HT-29 (cell line): ENCODE results near the gene ACOT8. TPM values are rescaled to one million over a fixed set of nuclear protein-coding genes. Genes with fewer than 3 reads are reported as not detected.
"Not testable (repeated sequence)": the region's sequence is repeated elsewhere in the genome, so short reads cannot be mapped to it uniquely, and the experiment has no call there.

Experiments
- DNase-seq: peaks from one replicate; pipeline ENCODE4 v3.0.0-alpha.2; 2015; ENCODE audit warnings: low spot score
- total RNA-seq: library from RNA; depleted of rRNA; stranded (reverse); fragments of >200 nt; shearing (Covaris generic); gene quantifications from 2 replicates; pipeline ENCODE4 v1.2.3, GENCODE V29; 2014; rRNA removed

ACOT8 gene
- 93.1 and 95.4 TPM in 2 replicates for total RNA-seq

DNA sequence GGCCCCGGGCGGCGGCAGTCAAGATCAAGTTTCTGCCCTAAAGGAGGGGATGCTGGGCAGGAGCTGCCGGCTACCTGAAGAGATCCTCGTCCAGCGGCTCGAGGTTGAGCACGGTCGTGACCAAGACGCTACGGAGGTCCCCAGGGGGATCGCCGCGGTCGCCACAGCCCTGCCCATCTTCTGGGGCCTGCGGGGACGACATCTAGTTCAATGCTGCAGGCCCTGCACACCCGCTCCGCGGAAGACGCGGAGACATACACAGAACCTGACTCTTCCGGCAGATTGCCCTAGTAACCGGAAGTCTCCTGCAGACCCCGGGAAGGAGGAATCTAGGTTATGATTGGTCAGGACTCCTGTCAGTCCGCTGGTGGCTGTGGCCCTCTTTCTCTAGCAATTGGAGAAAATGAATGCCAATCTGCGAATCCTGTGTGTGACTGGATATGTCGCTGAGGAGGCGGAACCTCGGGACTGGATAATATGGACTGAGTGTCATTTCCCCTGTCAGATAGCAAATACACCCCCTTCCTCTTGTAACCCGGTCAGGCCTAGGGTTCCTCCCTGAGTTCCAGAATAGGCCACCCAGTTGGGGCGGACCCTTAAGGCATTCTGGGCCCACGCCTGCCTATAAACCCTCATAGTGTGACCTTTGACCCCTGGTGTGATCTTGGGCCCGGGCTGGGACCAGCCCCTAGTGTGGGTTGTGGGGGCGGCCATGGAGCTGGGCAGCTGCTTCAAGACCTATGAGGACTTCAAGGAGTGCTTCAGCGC is at the start of gene ACOT8, which contains the start of gene ZSWIM3:
Gene ACOT8, minus strand, starts transcription at position 279 of the 768 bp plus-strand sequence. Its CDS starts 77 bp downstream, at position 202.
Gene ZSWIM3, plus strand, starts transcription at position 501 of the 768 bp plus-strand sequence. Its CDS starts 212 bp downstream, at position 713.
- peak; percentile 100 for DNase-seq

DNA sequence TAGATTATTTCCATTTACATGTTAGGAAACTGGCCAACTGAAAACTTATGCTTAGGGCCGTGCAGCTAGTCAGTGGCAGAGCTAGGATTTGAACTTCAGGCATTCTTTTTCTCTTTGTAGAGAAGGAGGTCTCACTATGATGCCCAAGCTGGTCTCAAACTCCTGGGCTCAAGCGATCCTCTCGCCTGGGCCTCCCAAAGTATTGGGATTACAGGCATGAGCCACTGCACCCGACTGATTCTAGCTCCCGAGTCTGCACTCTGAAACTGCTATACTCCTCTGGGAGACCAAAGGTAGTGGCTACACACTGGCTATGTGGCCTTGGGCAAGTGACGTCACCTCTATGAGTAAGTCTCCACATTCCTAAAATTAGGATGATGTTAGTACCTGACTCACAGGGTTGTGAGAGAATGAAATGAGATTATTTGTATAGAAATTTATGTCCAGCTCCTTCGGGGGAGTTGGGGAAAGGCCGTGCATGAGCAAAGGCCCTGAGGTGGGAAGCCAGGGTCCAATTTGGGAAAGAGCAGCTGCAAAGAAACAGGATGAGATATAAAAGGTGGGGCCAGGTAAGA is 48.4 kb upstream of the ACOT8 start:
- no peak for DNase-seq

DNA sequence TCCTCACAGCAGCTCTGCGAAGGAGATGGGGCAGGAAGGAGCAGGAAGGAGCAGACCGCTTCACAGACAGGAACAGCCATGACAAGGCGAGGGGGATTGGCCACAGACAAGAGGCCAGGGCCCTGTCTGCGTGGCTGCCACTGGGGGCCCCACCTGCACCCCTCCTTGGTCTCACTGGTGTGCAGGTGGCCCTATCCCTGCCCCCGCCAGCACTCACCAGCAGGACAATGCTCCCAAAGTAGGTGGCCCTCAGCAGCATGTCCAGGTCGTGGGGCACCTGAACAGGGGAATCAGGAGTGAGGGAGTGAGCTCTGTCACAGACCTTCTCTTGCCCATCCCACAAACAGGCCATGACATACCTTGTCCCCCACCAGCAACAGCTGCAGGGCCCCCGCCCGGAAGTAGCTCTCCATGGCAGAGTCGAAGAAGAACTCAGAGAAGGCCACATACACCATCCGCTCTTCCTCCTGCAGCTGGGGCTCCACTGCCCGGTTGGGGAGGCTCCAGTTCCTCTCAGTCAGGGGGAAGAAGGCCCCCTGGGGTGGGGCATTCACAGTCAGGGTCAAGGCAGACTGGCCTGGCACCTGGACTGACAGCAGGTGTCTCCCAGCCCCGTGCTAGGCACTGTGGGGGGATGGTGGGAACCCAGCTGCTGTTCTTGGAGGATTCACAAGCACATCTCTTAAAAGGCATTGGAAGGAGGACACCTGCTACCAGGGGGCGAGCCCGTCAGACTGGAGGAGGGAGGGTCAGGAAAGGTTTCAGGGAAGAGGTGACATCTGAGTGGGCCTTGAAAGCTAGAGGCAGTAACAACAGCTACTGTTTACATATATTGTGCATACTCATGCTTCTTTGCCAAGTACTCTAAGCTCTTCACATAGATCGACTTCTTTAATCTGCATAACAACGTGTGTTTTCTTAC is 47.7 kb upstream of the ACOT8 start:
- no peak for DNase-seq

DNA sequence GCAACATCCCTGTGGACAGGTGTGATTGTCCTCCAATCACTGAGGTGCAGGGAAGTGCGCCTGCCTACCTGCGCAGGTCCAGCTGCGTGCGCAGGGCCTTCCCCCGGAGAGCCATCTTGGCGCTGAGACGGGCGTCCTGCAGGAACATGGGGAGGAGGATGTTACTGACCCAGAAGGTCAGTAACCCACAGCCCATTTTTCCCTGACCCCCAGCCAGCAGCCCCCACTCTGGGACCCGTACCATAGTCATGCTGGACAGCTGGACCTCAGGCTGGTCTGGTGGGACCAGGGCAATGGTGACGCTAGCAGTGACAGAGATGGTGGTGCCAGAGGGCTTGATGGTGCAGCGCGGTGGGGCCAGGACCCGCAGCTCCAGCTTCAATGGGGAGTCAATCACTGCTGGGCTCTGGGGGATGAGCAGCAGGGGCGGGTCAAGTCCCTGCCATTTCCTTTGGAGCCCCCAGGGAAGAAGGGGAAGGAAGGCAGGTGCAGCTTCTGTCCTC is 45.1 kb upstream of the ACOT8 start:
- no peak for DNase-seq

DNA sequence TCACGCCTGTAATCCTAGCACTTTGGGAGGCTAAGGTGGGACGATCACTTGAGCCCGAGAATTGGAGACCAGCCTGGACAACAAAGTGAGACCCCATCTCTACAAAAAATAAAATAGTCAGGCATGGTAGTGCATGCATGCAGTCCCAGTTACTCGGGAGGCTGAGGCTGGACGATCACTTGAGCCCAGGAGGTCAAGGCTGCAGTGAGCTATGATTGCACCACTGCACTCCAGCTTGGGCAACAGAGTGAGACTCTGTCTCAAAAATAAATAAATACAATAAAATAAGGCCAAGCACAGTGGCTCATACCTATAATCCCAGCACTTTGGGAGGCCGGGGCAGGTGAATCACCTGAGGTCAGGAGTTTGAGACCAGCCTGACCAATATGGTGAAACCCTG is 44.1 kb upstream of the ACOT8 start:
- not testable (repeated sequence) for DNase-seq

DNA sequence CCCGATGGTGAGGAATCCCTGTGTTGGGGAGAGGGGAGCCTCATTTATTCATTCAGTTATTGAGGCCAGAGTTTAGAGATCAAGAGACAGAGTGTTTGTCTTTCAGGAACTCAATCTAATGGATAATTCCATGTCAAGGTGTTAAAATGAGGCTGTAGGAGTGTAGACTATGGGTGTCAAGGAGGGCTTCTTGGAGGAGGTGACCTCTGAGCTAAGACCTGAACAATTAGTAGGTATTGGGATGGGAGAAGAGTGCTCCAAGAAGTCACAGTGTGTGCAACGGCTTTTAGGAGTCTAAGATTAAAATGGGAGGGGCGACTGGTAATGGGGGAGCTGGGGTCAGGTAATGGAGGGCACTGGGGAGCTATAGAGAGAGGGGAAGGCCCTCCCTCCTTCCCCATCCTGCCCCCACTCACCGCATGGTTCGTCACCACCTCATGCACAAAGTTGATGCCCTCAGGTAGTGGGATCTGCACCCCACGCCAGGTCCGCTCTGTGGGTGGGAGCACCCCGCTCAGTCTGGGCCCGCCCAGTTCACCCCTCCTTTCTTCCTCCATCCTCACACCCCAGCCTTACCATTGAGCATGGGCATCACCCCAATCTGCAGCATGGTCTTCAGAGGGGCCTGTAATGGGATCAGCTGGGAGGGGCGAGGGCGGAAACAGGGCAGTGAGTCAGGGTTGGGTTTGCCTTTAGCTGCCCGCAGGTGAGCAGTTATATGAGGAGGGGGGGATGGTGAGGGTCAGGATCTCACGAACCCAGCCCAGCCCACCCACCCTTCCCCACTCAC is 42.0 kb upstream of the ACOT8 start:
- DNase-seq, result no peak

DNA sequence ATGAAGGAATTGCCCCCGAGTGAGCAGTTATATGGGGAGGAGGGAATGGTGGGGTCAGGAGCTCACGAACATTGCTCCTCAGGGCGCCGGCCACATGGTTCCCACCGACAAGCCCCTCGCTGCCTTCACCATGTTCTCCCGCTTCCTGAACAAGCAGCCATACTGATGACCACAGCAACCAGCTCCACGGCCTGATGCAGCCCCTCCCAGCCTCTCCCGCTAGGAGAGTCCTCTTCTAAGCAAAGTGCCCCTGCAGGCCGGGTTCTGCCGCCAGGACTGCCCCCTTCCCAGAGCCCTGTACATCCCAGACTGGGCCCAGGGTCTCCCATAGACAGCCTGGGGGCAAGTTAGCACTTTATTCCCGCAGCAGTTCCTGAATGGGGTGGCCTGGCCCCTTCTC is 41.1 kb upstream of the ACOT8 start:
- DNase-seq, result no peak

DNA sequence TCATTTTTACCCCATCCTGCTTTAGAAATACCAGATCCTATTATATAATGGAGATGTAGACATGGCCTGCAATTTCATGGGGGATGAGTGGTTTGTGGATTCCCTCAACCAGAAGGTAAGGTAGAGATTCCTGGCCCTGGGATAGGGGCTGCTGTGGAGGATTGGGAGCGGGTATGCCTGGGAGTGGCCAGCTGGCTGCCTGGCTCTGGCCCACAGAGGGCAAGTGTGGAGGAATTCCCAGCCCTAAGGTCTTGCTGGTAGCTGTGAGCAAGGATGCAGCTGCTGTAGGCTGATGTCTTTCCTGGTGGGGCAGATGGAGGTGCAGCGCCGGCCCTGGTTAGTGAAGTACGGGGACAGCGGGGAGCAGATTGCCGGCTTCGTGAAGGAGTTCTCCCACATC is 40.5 kb upstream of the ACOT8 start:
- DNase-seq, result no peak

DNA sequence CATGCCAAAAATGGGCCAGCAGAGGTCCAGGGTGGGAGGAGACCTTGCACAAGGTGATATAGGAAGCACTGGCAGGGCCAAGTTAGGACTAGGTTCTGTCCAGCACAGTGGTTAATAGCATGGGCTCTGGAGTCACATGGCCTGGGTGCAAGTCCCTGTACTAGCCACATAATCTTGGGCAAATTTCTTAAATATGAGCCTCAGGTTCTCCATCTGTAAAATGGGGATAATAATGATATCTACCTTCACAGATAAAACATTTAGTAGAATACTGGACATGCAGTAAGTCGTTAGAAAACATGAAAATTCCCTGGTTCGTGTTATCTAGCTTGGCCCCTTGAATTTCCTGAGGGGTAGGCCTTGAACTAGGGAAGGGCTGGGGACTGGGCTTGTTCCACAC is 40.1 kb upstream of the ACOT8 start:
- DNase-seq, result no peak

DNA sequence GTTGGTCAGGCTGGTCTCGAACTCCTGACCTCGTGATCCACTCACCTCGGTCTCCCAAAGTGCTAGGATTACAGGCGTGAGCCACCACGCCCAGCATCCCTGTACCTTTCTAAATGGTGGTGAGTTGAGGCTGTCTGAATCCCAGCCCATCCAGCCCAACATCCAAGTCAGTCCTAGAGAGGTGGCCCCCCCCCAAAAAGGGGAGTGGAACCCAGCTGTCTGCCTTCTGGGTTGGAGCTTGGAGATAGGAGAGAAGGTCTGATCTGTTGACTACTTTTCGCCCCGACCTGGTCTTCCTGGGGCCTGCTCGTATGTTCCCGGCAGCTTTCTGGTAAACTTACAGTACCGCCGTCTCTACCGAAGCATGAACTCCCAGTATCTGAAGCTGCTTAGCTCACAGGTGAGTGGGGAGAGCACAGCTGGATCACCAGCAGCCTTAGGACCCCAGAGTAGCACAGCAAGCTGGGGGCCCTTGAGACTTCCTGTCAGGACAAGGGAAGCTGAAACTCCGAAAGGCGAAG is 39.5 kb upstream of the ACOT8 start:
- no peak for DNase-seq

DNA sequence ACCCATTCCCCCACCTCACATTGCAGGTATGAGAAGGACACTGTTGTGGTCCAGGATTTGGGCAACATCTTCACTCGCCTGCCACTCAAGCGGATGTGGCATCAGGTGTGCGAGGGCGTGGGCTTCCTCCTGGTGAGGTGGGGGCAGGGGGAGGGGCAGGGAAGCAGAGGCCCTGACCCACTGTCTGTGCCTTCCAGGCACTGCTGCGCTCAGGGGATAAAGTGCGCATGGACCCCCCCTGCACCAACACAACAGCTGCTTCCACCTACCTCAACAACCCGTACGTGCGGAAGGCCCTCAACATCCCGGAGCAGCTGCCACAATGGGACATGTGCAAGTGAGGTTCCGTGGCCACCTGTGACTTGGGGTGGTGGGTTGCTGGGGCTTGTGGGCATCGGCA is 37.6 kb upstream of the ACOT8 start:
- DNase-seq, result no peak

DNA sequence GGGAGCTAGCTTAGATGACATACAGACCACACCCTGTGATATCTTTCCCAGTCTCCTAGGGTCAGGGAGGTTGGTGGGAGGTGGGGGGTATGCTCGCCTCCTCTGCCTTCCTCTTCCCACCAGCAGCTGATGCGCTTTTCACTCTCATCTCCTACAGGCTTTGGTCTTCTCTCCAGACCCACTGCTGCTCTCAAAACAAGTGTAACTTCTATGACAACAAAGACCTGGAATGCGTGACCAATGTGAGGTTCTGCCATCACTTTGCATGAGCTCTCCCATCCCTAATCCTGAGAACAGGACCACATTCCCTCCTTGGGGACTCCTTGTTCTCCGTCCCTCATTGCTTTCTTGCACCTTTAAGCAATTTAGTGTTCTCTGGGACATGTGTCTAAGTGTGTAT is 36.6 kb upstream of the ACOT8 start:
- no peak for DNase-seq

DNA sequence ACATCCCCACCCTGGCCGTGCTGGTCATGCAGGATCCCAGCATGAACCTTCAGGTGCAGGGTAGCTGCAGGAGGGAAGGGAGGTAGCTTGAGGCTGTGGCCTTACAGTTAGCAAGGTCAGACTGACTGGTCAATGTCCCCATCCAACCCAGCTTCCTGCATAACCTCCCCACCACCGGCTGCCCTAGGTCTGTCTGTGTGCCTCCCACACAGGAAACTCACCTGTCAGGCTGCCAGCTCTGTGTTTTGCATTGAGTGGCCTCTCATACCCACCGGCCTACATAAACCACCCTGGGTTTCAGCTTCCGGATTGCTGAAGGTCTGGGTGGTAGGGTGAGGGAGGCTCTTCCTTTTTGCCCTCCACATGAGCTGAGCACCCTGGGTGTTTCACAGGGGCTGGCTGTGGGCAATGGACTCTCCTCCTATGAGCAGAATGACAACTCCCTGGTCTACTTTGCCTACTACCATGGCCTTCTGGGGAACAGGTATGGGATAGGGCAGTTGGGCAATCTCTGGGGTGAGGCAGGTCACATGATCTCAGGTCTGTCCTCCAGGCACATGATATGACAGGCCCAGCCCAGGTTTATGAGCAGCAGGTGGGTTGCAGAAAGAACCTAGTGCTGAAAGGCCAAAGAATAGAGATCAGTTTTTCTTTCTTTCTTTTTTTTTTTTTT is 35.8 kb upstream of the ACOT8 start:
- DNase-seq, result no peak

DNA sequence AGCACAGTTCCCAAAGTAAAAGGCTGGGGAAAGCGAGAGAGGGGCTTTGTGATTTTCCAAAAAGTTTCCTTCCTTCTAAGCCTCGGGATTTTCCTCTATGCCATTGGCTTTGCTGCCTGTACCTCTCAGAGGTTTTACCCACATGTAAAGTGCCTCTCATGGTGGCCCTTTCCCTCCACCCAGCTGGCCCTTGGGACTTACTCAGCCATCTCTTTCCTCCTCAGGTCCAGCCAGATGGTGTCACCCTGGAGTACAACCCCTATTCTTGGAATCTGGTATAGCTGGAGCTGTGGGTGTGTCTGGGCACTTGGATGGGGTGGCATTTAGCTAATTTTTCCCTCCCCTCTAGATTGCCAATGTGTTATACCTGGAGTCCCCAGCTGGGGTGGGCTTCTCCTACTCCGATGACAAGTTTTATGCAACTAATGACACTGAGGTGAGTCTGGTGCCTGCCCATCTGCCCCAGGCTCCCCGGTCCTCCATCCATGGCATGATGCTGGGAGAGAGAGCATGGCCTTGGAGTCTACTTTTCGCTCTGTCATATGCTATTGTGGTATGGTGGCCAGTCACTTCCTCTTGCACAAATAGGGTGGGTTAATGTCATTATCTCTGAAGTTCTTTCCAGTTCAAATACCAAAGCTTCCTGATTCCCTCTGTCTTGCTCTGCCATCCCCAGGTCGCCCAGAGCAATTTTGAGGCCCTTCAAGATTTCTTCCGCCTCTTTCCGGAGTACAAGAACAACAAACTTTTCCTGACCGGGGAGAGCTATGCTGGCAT is 35.0 kb upstream of the ACOT8 start:
- DNase-seq, result peak; percentile 52

DNA sequence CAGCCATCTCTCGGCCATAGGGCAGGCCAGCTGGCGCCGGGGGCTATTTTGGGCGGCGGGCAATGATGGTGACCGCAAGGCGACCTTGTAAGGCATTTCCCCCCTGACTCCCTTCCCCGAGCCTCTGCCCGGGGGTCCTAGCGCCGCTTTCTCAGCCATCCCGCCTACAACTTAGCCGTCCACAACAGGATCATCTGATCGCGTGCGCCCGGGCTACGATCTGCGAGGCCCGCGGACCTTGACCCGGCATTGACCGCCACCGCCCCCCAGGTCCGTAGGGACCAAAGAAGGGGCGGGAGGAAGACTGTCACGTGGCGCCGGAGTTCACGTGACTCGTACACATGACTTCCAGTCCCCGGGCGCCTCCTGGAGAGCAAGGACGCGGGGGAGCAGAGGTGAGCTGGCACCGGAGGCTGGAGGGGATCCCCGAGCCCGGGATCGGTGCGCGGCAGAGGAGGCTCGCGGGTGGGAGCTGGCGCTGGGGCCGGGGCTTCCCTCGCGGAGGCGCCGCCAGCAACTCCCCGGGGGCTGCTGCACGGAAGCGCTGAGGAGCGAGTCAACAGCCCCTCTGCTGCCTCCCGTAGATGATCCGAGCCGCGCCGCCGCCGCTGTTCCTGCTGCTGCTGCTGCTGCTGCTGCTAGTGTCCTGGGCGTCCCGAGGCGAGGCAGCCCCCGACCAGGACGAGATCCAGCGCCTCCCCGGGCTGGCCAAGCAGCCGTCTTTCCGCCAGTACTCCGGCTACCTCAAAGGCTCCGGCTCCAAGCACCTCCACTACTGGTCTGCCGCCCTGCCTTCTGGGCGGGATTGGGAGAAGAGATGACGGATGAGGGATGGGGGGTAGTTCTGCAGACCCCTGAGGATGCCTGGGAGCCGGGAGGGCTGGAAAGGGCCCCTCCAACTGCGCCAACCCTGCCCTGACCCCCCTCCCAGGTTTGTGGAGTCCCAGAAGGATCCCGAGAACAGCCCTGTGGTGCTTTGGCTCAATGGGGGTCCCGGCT is 34.1 kb upstream of the ACOT8 start, which contains the start of the genes CTSA and NEURL2:
Gene CTSA, plus strand, starts transcription at position 351 of the 999 bp plus-strand sequence. Its CDS starts 234 bp downstream, at position 585.
Gene NEURL2, minus strand, starts transcription at position 224 of the 999 bp plus-strand sequence. Its CDS starts 217 bp downstream, at position 7.
- peak; percentile 96 for DNase-seq

DNA sequence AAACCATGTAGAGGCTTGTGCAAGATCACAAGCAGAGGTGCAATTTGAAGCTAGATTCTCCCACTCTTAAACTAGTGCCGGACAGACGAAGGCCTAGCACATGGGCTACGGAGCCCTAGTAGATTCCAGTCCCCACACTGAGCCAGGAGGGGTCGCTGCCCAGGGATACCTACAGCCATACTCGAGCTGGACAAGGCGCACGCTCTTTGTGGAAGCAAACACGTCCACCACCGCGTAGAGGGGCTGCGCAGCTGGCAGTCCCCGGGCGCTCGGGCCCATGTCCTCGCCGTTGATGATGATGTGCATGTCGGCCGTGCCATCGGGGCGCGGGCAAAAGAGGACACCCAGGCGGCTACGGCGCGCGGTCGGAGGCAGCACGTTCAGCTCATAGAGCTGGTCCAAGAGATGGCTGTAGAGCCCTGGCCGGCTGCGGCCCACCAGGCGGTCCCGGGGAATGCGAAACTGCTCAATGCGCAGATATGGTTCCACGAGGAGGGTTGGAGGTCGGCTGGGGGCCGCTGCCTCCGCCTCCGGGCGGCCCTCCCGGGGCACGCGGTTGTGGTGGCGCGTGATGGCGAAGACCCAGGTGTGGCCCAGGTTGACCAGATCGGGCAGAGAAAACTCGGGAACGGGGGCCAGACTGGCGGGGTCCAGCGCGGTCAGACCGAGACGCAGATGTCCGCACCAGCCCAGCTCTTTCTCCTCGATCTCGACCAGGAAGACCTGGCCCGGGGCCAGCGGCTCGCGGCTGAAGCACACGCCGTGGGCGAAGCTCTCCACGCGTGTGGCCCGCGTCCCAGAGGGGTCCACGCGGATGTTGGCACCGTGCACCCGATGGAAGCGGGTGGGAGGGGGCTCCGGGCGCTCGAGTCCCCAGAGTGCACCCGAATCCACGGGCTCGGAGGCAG is 33.1 kb upstream of the ACOT8 start:
- DNase-seq, result peak; percentile 90

DNA sequence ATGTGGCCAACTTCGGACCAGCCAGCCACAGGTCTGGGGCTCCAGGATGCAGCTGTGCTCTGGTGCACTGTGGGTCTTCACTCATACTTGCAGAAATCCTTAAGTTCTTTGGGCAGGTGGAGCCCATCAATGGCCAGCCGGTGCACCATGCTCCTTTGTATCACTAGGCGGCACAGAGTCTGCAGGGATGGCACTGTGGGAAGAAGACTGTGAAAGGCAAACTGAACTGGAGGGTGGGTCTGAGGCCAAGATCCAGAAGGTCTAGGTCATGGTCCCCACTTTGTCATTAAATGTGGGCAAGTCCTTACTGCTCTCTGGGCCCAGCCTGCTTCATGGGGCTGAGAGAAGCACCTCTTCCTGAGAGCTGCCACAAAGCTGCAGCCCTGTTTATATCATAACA is 31.5 kb upstream of the ACOT8 start:
- no peak for DNase-seq
